GM19455 (cell line): Measurements from ENCODE around the gene TMOD4.

ENCODE experiments used
- ATAC-seq: cut with Tn5 transposase; IDR thresholded peaks from one replicate; pipeline ENCODE4 v1.9.1; 2021; ENCODE audit not compliant: unreplicated experiment

TMOD4 gene

GRCh38 chr1:151176514-151177045 lies 799 bp upstream of the TMOD4 start:
- ATAC-seq: no peak

GRCh38 chr1:151175041-151175741 lies 590 bp downstream of the TMOD4 start:
- no peak for ATAC-seq

GRCh38 chr1:151171190-151171589 lies 4.6 kb downstream of the TMOD4 start:
- no peak for ATAC-seq

GRCh38 chr1:151167116-151167515 lies 8.7 kb downstream of the TMOD4 start:
- no peak for ATAC-seq

- ATAC-seq: peak; percentile 7
Observed at GRCh38 chr1:151166505-151166956, 9.2 kb downstream of the TMOD4 start.

GRCh38 chr1:151165738-151166504 lies 9.9 kb downstream of the TMOD4 start, which contains the start of the genes LYSMD1 and SCNM1:
Gene LYSMD1, minus strand, starts transcription at chr1:151165902. Its CDS starts 644 bp downstream, at chr1:151165258.
Gene SCNM1, plus strand, starts transcription at chr1:151166144. Its CDS starts 9 bp downstream, at chr1:151166153.
- ATAC-seq: peak; percentile 68

- ATAC-seq: peak; percentile 18
Observed at GRCh38 chr1:151165281-151165737, 10.5 kb downstream of the TMOD4 start.

GRCh38 chr1:151164732-151165280 lies 11.0 kb downstream of the TMOD4 start:
- ATAC-seq: no peak

GRCh38 chr1:151159373-151159772 lies 16.4 kb downstream of the TMOD4 start:
- no peak for ATAC-seq

- no peak for ATAC-seq
Observed at GRCh38 chr1:151158751-151159251, 17.0 kb downstream of the TMOD4 start.

GRCh38 chr1:151158326-151158725 lies 17.5 kb downstream of the TMOD4 start:
- no peak for ATAC-seq

- ATAC-seq: no peak
Observed at GRCh38 chr1:151157067-151157531, 18.7 kb downstream of the TMOD4 start.

- peak; percentile 54 for ATAC-seq
Observed at GRCh38 chr1:151156515-151156819, 19.3 kb downstream of the TMOD4 start, which contains the start of gene TNFAIP8L2. Gene TNFAIP8L2, plus strand, starts transcription at chr1:151156649. Its CDS starts 2,049 bp downstream, at chr1:151158698.

GRCh38 chr1:151147665-151148064 lies 28.1 kb downstream of the TMOD4 start:
- no peak for ATAC-seq

- ATAC-seq: no peak
Observed at GRCh38 chr1:151147132-151147503, 28.7 kb downstream of the TMOD4 start.

- ATAC-seq: peak; percentile 98
Observed at GRCh38 chr1:151146412-151147131, 29.2 kb downstream of the TMOD4 start, which contains the start of gene SEMA6C. Gene SEMA6C, minus strand, starts transcription at chr1:151146631. Its CDS starts 4,010 bp downstream, at chr1:151142621.

- no peak for ATAC-seq
Observed at GRCh38 chr1:151146072-151146411, 29.7 kb downstream of the TMOD4 start.

GRCh38 chr1:151145304-151146071 lies 30.3 kb downstream of the TMOD4 start:
- no peak for ATAC-seq

GRCh38 chr1:151144474-151145303 lies 31.1 kb downstream of the TMOD4 start:
- ATAC-seq: no peak
